Measurements from ENCODE around the gene LBHD2.

LBHD2 gene

DNA sequence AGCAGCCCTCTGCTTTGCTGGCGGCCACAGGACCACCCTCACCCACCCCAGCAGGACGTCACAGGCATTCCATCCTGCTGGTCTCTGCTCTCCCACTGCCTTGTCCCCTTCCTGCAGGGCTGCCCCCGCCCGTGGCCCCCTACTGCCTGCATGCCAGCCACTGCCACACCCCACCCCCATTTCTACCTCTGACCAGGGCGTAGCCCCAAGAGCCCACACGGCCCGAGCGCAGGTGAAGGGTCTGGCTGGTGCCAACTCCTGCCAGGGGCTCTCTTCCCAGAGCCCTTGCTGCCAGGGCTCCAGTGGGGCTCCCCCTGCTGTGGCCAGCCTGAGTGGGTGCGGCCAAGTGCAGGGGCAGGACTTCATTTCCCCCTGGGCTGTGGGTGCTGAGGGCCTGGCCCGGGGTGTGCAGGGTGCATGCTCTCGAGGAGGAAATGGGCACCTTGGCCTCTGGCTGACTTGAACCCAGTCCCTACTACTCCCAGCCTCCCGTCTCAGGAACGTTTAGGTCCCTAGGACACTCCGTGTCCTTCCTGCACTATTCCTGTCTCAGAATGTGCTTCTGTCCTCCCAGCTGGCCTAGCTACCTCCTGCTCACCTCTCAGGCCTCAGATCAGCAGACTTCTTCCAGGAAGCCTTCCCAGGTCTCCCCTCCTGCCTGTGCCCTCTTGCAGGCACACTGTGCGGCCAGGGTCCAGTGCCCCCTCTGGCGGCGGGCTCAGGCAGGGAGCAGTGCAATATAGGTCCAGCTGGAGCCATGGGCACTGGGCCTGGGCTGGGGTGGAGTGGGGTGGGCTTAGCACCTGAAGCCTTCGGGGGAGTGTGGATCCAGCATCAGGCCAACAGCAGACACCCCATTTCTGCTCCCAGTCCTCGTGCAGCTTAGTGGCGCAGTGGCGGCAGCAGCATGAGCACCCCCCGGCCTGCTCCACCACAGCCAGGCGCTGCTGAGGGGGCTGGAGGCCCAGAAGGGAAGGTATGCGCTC is 1.4 kb downstream of the LBHD2 start:
- H3K9ac ChIP-seq = no peak overlapping the region
- peaks cover under 1 to 33% (median 27%) of the 10 kb centered on the region in 10 experiments; a peak in 19 of 20 replicates for H3K4me1 ChIP-seq
- no peak overlapping the region for H3K27ac ChIP-seq
- H3K27me3 ChIP-seq = no peaks in the 10 kb centered on the region; a peak in 1 of 22 replicates
- no peak for TF ChIP-seq Cebpa-rat (IDR thresholded peaks at IDR 0.05)
- no peak overlapping the region for H3K4me3 ChIP-seq
- no peaks in the 10 kb centered on the region for H3K36me3 ChIP-seq
- no peaks in the 10 kb centered on the region; a peak in 1 of 22 replicates for H4K20me1 ChIP-seq
- peaks cover 0 to 5% (median 0%) of the 10 kb centered on the region in 11 experiments; a peak in 2 of 22 replicates for H3K9me3 ChIP-seq (replicated peaks in 1 of 11)
- H3K4me2 ChIP-seq = no peak overlapping the region

DNA sequence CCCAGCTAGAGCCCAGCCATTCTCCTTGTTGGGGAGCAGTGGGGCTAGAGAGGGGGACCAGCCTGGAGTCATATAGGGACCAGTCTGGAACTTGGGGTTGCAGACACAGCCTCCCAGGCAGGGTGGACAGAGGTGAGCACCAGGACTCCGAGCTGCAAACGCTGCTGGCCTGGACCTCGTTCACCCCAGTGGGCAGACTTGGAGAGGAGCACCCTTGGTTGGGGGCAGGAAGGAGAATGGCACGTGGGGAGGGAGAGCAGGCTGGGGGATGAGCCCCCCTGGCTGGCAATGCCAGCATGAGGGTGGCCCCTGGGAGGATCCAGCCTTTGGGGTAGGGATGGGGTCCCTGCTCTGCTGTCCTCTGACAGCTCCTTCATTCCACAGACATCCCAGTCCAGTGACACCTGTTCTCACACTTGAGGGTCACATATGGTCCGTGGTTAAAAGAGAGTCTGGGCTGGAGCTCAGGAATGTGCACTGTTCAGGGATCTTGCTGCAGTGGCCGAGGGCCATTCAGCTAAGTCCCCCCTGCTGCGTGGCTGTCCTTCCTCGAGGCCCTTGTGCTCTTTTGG is 2.8 kb downstream of the LBHD2 start:
- Histone ChIP-seq H3K4me2 (no peak overlapping the region), H3K4me1 (peaks cover 10 to 46% (median 39%) of the 10 kb centered on the region in 10 experiments; a peak in 19 of 20 replicates), H3K9me3 (replicated peaks in 1 of 11) (peaks cover 0 to 5% (median 0%) of the 10 kb centered on the region in 11 experiments; a peak in 2 of 22 replicates), H3K4me3 (no peak overlapping the region), H4K20me1 (no peaks in the 10 kb centered on the region; a peak in 1 of 22 replicates), H3K27ac (no peak overlapping the region), H3K27me3 (no peaks in the 10 kb centered on the region; a peak in 1 of 22 replicates), H3K36me3 (no peaks in the 10 kb centered on the region), H3K9ac (no peak overlapping the region)
- no peak for TF ChIP-seq Cebpa-rat (IDR thresholded peaks at IDR 0.05)

DNA sequence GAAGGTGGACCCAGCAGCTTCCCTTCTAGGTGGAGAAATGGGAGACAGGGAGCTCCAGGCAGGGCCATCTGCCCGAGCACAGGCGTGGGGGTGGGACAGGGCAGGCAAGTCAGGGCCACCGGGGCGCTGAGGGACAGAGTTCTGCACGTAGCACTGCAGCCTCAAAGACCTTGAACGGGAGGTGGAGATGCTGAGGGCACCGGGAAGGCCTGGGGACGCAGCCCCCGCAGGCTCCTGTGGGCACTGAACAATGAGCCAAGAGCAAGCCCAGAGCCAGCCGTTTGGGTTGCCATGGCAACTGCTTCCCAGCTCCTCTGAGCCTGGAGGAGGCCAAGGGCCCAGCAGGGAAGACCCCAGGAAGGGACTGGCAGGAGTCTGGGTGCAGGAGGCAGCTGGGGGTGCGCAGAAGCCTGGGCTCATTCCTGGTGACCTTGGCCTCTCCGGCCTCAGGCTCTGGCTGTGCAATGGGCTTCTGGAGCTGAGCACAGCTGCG is 3.4 kb downstream of the LBHD2 start:
- H3K9ac ChIP-seq = no peak overlapping the region
- no peaks in the 10 kb centered on the region; a peak in 1 of 22 replicates for H3K27me3 ChIP-seq
- 0 out of 22 replicates have a peak overlapping the region, but pooled peaks of 1 of the 11 experiments have one; percentile 96 for H3K4me2 ChIP-seq
- H3K4me3 ChIP-seq = no peak overlapping the region
- no peaks in the 10 kb centered on the region; a peak in 1 of 22 replicates for H4K20me1 ChIP-seq
- H3K4me1 ChIP-seq = peaks cover 10 to 49% (median 41%) of the 10 kb centered on the region in 10 experiments; a peak in 19 of 20 replicates
- no peaks in the 10 kb centered on the region for H3K36me3 ChIP-seq
- TF ChIP-seq Cebpa-rat (IDR thresholded peaks at IDR 0.05) = no peak
- H3K9me3 ChIP-seq (replicated peaks in 1 of 11) = peaks cover 0 to 5% (median 0%) of the 10 kb centered on the region in 11 experiments; a peak in 2 of 22 replicates
- no peak overlapping the region for H3K27ac ChIP-seq

DNA sequence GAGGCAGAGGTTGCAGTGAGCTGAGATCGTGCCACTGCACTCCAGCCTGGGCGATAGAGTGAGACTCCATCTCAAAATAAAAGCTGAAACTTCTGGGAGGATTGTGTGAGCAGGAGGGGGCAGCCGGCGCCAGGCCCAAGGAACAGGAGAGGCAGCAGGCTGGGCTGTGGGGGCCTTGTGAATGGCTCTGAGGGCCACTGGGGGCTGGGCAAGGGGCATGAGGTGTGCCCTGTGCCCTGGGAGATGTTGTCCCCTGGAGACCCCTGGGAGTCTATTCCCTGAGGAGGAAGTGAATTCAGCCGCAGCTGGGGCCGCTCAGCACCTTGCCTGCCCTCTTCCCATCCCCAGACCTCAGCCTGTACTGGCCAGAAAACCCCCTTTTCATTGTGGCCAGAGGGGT is 4.9 kb downstream of the LBHD2 start:
- Histone ChIP-seq H4K20me1 (peaks cover 0 to 4% (median 0%) of the 10 kb centered on the region in 11 experiments; a peak in 1 of 22 replicates), H3K27me3 (no peaks in the 10 kb centered on the region; a peak in 1 of 22 replicates), H3K4me1 (peaks cover 11 to 54% (median 44%) of the 10 kb centered on the region in 10 experiments; a peak in 19 of 20 replicates), H3K27ac (peak overlapping the region in 1 of 11 experiments; percentile 25; a peak in 1 of 22 replicates), H3K36me3 (no peaks in the 10 kb centered on the region), H3K4me3 (no peak overlapping the region; a peak in 1 of 20 replicates), H3K9ac (peak overlapping the region in 6 of 11 experiments; percentile 12 to 47 (median 32); a peak in 7 of 22 replicates), H3K9me3 (replicated peaks in 1 of 11) (peaks cover 0 to 5% (median 0%) of the 10 kb centered on the region in 11 experiments; a peak in 2 of 22 replicates), H3K4me2 (peak overlapping the region in 10 of 11 experiments; percentile 89 to 100 (median 96); a peak in 21 of 22 replicates)
- no peak for TF ChIP-seq Cebpa-rat (IDR thresholded peaks at IDR 0.05)

DNA sequence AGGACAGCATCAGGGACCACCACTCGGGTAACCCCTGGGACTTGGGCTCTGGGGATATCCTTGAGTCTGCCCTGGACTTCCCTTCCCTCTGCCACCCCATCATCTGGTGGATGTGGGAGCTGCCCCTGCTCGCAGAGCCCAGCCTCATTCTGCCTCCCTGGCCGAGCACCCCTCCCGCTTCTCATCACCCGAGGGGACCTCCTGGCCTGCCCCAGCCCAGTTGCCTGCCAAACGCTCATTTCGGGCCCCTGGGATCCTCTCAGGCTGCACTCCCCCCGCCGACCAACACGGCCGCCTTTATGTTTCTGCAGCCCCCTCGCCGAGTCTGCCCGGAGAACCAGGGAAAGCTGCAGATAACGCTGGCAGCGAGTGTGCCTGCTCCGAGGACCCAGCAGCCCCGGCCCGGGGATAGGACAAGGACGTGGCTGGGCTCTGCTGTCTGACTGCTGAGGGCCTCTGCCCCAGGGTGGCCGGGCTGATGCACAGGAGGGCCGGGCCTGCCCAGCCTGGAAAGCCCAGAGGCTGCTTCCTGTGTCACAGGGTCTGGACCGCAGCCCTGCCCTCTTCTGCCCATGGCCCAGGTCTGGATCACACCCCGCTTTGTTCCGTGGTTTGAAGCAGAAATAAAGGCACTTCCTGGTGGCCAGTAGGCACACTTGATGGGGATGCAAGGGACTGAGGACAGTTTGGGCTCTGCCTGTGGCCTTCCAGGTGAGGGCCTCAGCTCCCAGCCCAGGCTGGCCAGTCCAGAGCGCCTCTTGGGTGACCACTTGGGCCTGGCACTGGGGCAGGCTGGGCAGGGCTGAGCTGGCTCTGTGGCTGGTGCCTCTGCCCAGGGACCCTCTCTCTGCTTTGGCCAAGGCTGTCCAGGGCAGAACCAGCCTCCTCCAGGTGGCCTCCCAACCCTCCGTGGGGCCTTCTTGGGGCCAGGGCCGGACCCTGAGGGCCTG is 5.7 kb downstream of the LBHD2 start:
- H3K4me2 ChIP-seq = peak overlapping the region; percentile 10 to 100 (median 96); a peak in 21 of 22 replicates
- H3K27me3 ChIP-seq = no peaks in the 10 kb centered on the region
- H3K4me3 ChIP-seq = no peak overlapping the region; a peak in 1 of 20 replicates
- H3K36me3 ChIP-seq = no peaks in the 10 kb centered on the region
- TF ChIP-seq Cebpa-rat (IDR thresholded peaks at IDR 0.05) = no peak
- H3K9ac ChIP-seq = peak overlapping the region in 6 of 11 experiments; percentile 12 to 47 (median 32); a peak in 7 of 22 replicates
- peaks cover 19 to 61% (median 51%) of the 10 kb centered on the region in 10 experiments for H3K4me1 ChIP-seq
- H4K20me1 ChIP-seq = peaks cover 0 to 7% (median 0%) of the 10 kb centered on the region in 11 experiments; a peak in 1 of 22 replicates
- H3K9me3 ChIP-seq (replicated peaks in 1 of 11) = no peaks in the 10 kb centered on the region
- H3K27ac ChIP-seq = peak overlapping the region in 2 of 11 experiments; percentile 15 to 25; a peak in 1 of 22 replicates

DNA sequence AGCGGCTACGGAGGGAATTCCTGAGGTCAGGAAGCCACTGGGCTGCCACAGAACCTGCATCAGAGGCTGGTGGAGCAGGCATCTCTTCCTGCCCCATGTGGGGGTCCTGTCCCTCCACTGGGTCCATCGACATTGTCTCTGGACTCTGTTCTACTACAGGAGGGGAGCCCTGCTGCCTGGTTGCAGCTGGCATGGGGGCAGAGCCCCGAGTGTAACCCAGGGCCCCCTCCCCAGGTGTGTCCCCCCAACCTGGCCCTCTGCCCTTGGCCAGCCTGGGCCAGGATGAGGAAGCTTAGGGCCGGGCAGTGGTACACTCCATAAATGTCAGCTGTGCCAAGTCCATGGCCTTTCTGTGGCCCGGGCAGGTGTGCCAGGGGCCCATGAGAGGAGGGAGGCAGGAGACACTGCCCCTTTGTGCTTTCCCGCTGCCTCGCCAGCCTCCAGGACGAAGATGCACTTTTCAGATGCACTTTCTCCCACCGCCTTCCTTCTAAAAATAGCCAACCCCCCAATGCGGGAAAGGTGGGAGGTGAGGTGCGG is 6.5 kb downstream of the LBHD2 start:
- H3K9me3 ChIP-seq (replicated peaks in 1 of 11) = no peaks in the 10 kb centered on the region
- H3K4me1 ChIP-seq = peaks cover 22 to 64% (median 54%) of the 10 kb centered on the region in 10 experiments
- peak overlapping the region in 5 of 10 experiments; percentile 49 to 71 (median 59); a peak in 4 of 20 replicates for H3K4me3 ChIP-seq
- no peaks in the 10 kb centered on the region for H3K27me3 ChIP-seq
- H3K4me2 ChIP-seq = peak overlapping the region; percentile 89 to 100 (median 96)
- peaks cover 0 to 7% (median 0%) of the 10 kb centered on the region in 11 experiments; a peak in 1 of 22 replicates for H4K20me1 ChIP-seq
- H3K36me3 ChIP-seq = no peaks in the 10 kb centered on the region
- TF ChIP-seq Cebpa-rat (IDR thresholded peaks at IDR 0.05) = no peak
- H3K27ac ChIP-seq = no peak overlapping the region
- peak overlapping the region in 5 of 11 experiments; percentile 59 to 79 (median 74); a peak in 8 of 22 replicates for H3K9ac ChIP-seq

DNA sequence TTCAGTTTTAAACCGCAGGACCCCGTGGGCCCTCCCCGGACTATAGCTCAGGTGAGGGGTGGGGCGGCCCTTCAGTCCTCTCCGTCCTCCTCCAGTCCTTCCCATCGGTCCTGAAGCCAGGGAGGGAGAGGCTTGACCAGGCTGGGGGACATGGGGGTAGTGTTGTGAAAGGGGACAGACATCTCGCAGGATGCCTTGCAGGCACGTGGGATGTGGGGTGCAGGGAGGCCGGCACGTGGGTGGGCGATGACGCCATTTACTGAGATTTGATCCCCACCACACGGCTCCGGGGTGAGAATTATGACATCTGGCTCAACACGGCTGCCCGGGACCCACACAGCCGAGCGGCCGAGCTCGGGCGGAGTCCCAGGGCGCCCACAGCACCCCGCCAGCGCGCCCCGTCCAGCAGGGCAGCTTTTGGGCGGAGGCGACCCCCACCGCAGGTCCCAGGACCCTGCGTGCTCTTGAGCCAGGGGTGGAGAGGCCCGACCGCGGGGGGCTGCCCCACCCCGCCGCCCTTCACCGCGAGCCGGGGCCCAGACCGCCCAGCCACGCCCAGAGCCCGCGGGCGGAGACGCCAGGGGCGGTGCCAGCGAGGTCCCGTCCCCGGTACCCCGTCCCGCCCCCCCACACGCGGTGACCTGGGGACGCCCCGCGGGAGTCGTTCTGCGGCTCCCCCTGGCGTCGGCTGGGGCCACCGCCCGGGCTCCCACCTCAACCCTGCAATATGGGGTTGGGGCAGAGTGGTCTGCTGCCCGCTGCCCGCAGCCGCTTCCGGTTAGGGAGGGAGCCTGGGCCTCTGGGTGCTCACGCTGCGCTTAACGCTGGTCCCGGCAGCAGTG is 7.3 kb downstream of the LBHD2 start:
- Histone ChIP-seq H3K4me3 (peak overlapping the region; percentile 45 to 71 (median 59)), H3K9ac (peak overlapping the region; percentile 59 to 79 (median 73)), H3K27ac (peak overlapping the region in 10 of 11 experiments; percentile 48 to 73 (median 60); a peak in 19 of 22 replicates)

More for the DNA sequence above, 7.3 kb downstream of the LBHD2 start:
- H3K9me3 ChIP-seq (replicated peaks in 1 of 11) = no peaks in the 10 kb centered on the region
- no peaks in the 10 kb centered on the region for H3K27me3 ChIP-seq
- peaks cover 0 to 7% (median 0%) of the 10 kb centered on the region in 11 experiments; a peak in 1 of 22 replicates for H4K20me1 ChIP-seq
- no peak for TF ChIP-seq Cebpa-rat (IDR thresholded peaks at IDR 0.05)
- peaks cover 22 to 64% (median 54%) of the 10 kb centered on the region in 10 experiments for H3K4me1 ChIP-seq
- H3K36me3 ChIP-seq = no peaks in the 10 kb centered on the region
- H3K4me2 ChIP-seq = peak overlapping the region; percentile 89 to 100 (median 96)

Measured in BLaER1 treated with 17β-estradiol and CSF1 and Interleukin-3, amounts not matched to agents 10 nM and 100 nM (cell line).